GM19099 (cell line): ENCODE results near the gene MITF.

Experiments used
- POLR2A ChIP-seq: IDR thresholded peaks from 3 replicates; pipeline ENCODE4 v1.6.1; 2011; ENCODE audit warnings: low read depth; ENCODE audit not compliant: insufficient read length; ENCODE audit errors: extremely low read depth

MITF gene

GRCh38 chr3:69762768-69763229, 23.5 kb downstream of the MITF start:
- no peak for TF ChIP-seq POLR2A

GRCh38 chr3:69763458-69763857, 24.2 kb downstream of the MITF start:
- TF ChIP-seq POLR2A, result no peak

- TF ChIP-seq POLR2A, result no peak
Measured at GRCh38 chr3:69764121-69764741, 25.0 kb downstream of the MITF start.

- no peak for TF ChIP-seq POLR2A
Measured at GRCh38 chr3:69764861-69765260, 25.6 kb downstream of the MITF start.

GRCh38 chr3:69766638-69767037, 27.4 kb downstream of the MITF start:
- no peak for TF ChIP-seq POLR2A

GRCh38 chr3:69767571-69767970, 28.3 kb downstream of the MITF start:
- TF ChIP-seq POLR2A, result no peak

GRCh38 chr3:69768438-69768837, 29.2 kb downstream of the MITF start:
- TF ChIP-seq POLR2A, result no peak

- no peak for TF ChIP-seq POLR2A
Measured at GRCh38 chr3:69770219-69770618, 31.0 kb downstream of the MITF start.

GRCh38 chr3:69770976-69771634, 31.8 kb downstream of the MITF start:
- no peak for TF ChIP-seq POLR2A

- TF ChIP-seq POLR2A, result no peak
Measured at GRCh38 chr3:69772152-69772867, 33.0 kb downstream of the MITF start.

- no peak for TF ChIP-seq POLR2A
Measured at GRCh38 chr3:69774029-69774428, 34.8 kb downstream of the MITF start.

GRCh38 chr3:69775751-69776150, 36.5 kb downstream of the MITF start:
- TF ChIP-seq POLR2A, result no peak

GRCh38 chr3:69776289-69776688, 37.0 kb downstream of the MITF start:
- no peak for TF ChIP-seq POLR2A

GRCh38 chr3:69776920-69777581, 37.8 kb downstream of the MITF start:
- no peak for TF ChIP-seq POLR2A

- TF ChIP-seq POLR2A, result no peak
Measured at GRCh38 chr3:69777582-69777967, 38.3 kb downstream of the MITF start.

- TF ChIP-seq POLR2A, result no peak
Measured at GRCh38 chr3:69781593-69781992, 42.3 kb downstream of the MITF start.

- TF ChIP-seq POLR2A, result no peak
Measured at GRCh38 chr3:69784954-69785514, 45.8 kb downstream of the MITF start.
